Measurements from ENCODE around the gene GPC1. TPM values are rescaled to one million over a fixed set of nuclear protein-coding genes. Genes with fewer than 3 reads are reported as not detected.

Gene GPC1
- total RNA-seq, 1 donor from 2014 or later = 82.5 TPM

GRCh38 chr2:240440251-240440650 lies 4.8 kb downstream of the GPC1 start:
- no peak for DNase-seq (ENCODE audit: low spot score)

- no peak for DNase-seq (ENCODE audit: low spot score)
Measured at GRCh38 chr2:240440704-240441320, 5.3 kb downstream of the GPC1 start.

- no peak for DNase-seq (ENCODE audit: low spot score)
Measured at GRCh38 chr2:240441326-240441992, 6.0 kb downstream of the GPC1 start.

GRCh38 chr2:240441993-240442411 lies 6.5 kb downstream of the GPC1 start:
- no peak for DNase-seq (ENCODE audit: low spot score)

GRCh38 chr2:240442891-240443715 lies 7.6 kb downstream of the GPC1 start:
- DNase-seq (ENCODE audit: low spot score) = no peak

GRCh38 chr2:240443891-240444301 lies 8.4 kb downstream of the GPC1 start:
- no peak for DNase-seq (ENCODE audit: low spot score)

- no peak for DNase-seq (ENCODE audit: low spot score)
Measured at GRCh38 chr2:240444464-240444863, 9.0 kb downstream of the GPC1 start.

- no peak for DNase-seq (ENCODE audit: low spot score)
Measured at GRCh38 chr2:240445961-240446663, 10.6 kb downstream of the GPC1 start.

GRCh38 chr2:240446664-240447175 lies 11.3 kb downstream of the GPC1 start:
- DNase-seq (ENCODE audit: low spot score) = no peak

- DNase-seq (ENCODE audit: low spot score) = no peak
Measured at GRCh38 chr2:240447331-240447730, 11.9 kb downstream of the GPC1 start.

GRCh38 chr2:240447934-240448333 lies 12.5 kb downstream of the GPC1 start:
- no peak for DNase-seq (ENCODE audit: low spot score)

GRCh38 chr2:240448387-240449274 lies 13.2 kb downstream of the GPC1 start:
- DNase-seq (ENCODE audit: low spot score) = no peak

GRCh38 chr2:240449764-240450531 lies 14.5 kb downstream of the GPC1 start:
- DNase-seq (ENCODE audit: low spot score) = no peak

- no peak for DNase-seq (ENCODE audit: low spot score)
Measured at GRCh38 chr2:240450532-240451107, 15.2 kb downstream of the GPC1 start.

- DNase-seq (ENCODE audit: low spot score) = no peak
Measured at GRCh38 chr2:240451108-240451611, 15.7 kb downstream of the GPC1 start.

- DNase-seq (ENCODE audit: low spot score) = no peak
Measured at GRCh38 chr2:240451791-240452461, 16.5 kb downstream of the GPC1 start.

- no peak for DNase-seq (ENCODE audit: low spot score)
Measured at GRCh38 chr2:240452462-240453256, 17.2 kb downstream of the GPC1 start.

Data from mesenteric fat pad (tissue), 1 donor.